SK-N-SH treated with all-trans-retinoic acid at 6 μM for 48 hours (cell line): ENCODE data around the gene SNAPIN.
A peak's percentile ranks its signal among the peaks of the same experiment; 100 is the strongest.

Source experiments
- ATAC-seq: fragments of 200-7000 bp; cut with Tn5 transposase; 3 replicates; pipeline ENCODE4 v1.9.1; 2020; ENCODE audit warnings: mild to moderate bottlenecking, moderate library complexity
- ARNTL ChIP-seq: fragments of 450-650 bp; formaldehyde crosslinking; IDR thresholded peaks from 2 replicates; pipeline ENCODE4 v1.5.0; 2020; ENCODE audit warnings: low read depth, mild to moderate bottlenecking, moderate library complexity, borderline replicate concordance
- BACH2 ChIP-seq: fragments of 250-450 bp; sonication (Bioruptor Pico); IDR thresholded peaks from 2 replicates; pipeline ENCODE4 v1.9.0; 2021; ENCODE audit warnings: mild to moderate bottlenecking, borderline replicate concordance
- CSDC2 ChIP-seq: fragments of 250-450 bp; sonication (Bioruptor Pico); IDR thresholded peaks from 2 replicates; pipeline ENCODE4 v1.5.0; 2020; ENCODE audit warnings: mild to moderate bottlenecking, moderate library complexity
- ESRRG ChIP-seq: fragments of 250-450 bp; sonication (Bioruptor Pico); IDR thresholded peaks from 2 replicates; pipeline ENCODE4 v1.6.1; 2021; ENCODE audit warnings: mild to moderate bottlenecking
- GLIS3 ChIP-seq: fragments of 250-450 bp; sonication (Bioruptor Pico); IDR thresholded peaks from 2 replicates; pipeline ENCODE4 v1.5.0; 2020; ENCODE audit warnings: mild to moderate bottlenecking, moderate library complexity
- ISL1 ChIP-seq: fragments of 250-450 bp; sonication (Bioruptor Pico); IDR thresholded peaks from 2 replicates; pipeline ENCODE4 v2.1.2; 2022; ENCODE audit warnings: mild to moderate bottlenecking, moderate library complexity
- PPARA ChIP-seq: fragments of 250-450 bp; sonication (Bioruptor Pico); IDR thresholded peaks from 2 replicates; pipeline ENCODE4 v1.5.0; 2020; ENCODE audit warnings: mild to moderate bottlenecking, borderline replicate concordance
- TCF4 ChIP-seq: fragments of 250-450 bp; sonication (Bioruptor Pico); IDR thresholded peaks from 2 replicates; pipeline ENCODE4 v1.8.0; 2021; ENCODE audit warnings: mild to moderate bottlenecking, moderate library complexity, borderline replicate concordance
- TOX ChIP-seq: fragments of 250-450 bp; sonication (Bioruptor Pico); IDR thresholded peaks from 2 replicates; pipeline ENCODE4 v1.8.0; 2021; ENCODE audit warnings: mild to moderate bottlenecking, moderate library complexity, borderline replicate concordance
- ZC3H10 ChIP-seq: fragments of 250-450 bp; sonication (Bioruptor Pico); IDR thresholded peaks from 2 replicates; pipeline ENCODE4 v1.5.1; 2021; ENCODE audit warnings: mild to moderate bottlenecking, moderate library complexity
- ZFP3 ChIP-seq: fragments of 250-450 bp; sonication (Bioruptor Pico); IDR thresholded peaks from 2 replicates; pipeline ENCODE4 v1.5.0; 2020; ENCODE audit warnings: mild to moderate bottlenecking, moderate library complexity
- ZFP30 ChIP-seq: fragments of 450-650 bp; formaldehyde crosslinking; IDR thresholded peaks from 2 replicates; pipeline ENCODE4 v1.5.0; 2022; ENCODE audit warnings: mild to moderate bottlenecking, moderate library complexity
- ZNF565 ChIP-seq: fragments of 450-650 bp; formaldehyde crosslinking; conservative IDR thresholded peaks from 2 replicates; pipeline ENCODE4 v1.5.0; 2020; ENCODE audit warnings: low read depth, mild to moderate bottlenecking, moderate library complexity
- ZNF70 ChIP-seq: fragments of 450-650 bp; formaldehyde crosslinking; IDR thresholded peaks from 2 replicates; pipeline ENCODE4 v1.5.0; 2020; ENCODE audit warnings: mild to moderate bottlenecking, moderate library complexity
- TF ChIP-seq, protein P1 (sequence below): fragments of 250-450 bp; sonication (Bioruptor Pico); IDR thresholded peaks from 2 replicates; pipeline ENCODE4 v1.5.0; 2020; ENCODE audit warnings: mild to moderate bottlenecking, moderate library complexity
- TF ChIP-seq, protein P2 (sequence below): fragments of 250-450 bp; sonication (Bioruptor Pico); IDR thresholded peaks from 2 replicates; pipeline ENCODE4 v1.5.1; 2020; ENCODE audit warnings: low read depth, mild to moderate bottlenecking, moderate library complexity
- TF ChIP-seq, protein P3 (sequence below): fragments of 250-450 bp; sonication (Bioruptor Pico); IDR thresholded peaks from 2 replicates; pipeline ENCODE4 v1.8.0; 2020; ENCODE audit warnings: mild to moderate bottlenecking, moderate library complexity, borderline replicate concordance
- TF ChIP-seq, protein P4 (sequence below): fragments of 250-450 bp; sonication (Bioruptor Pico); IDR thresholded peaks from 2 replicates; pipeline ENCODE4 v1.5.1; 2021; ENCODE audit warnings: mild to moderate bottlenecking, moderate library complexity

The SNAPIN gene

DNA sequence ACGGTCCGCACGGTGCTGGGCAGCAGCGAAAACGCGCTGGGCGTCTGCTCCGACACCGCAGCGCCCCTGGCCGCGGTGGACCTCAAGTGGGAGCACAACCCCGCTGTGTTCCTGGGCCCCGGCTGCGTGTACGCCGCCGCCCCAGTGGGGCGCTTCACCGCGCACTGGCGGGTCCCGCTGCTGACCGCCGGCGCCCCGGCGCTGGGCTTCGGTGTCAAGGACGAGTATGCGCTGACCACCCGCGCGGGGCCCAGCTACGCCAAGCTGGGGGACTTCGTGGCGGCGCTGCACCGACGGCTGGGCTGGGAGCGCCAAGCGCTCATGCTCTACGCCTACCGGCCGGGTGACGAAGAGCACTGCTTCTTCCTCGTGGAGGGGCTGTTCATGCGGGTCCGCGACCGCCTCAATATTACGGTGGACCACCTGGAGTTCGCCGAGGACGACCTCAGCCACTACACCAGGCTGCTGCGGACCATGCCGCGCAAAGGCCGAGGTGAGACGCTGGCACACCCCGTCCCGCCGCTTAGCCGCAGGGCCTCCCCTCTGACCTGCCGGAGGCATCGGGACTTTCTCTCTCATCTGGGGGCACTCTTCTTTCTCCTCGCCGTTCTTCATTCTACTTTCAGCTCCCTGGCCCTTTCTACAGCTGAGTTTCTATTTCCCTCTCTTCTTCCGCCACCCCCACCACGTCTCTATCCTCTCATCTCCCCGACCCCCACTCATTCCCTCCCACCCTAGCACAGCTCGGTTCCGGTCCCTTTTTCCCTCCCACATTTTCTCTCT is 21.0 kb downstream of the SNAPIN start:
- peak; percentile 46 for ATAC-seq
- no peak for TF ChIP-seq ZC3H10 (CRISPR knock-in tag)
- TF ChIP-seq ARNTL (CRISPR knock-in tag) = no peak
- no peak for TF ChIP-seq PPARA (CRISPR knock-in tag)
- TF ChIP-seq, protein P1, sequence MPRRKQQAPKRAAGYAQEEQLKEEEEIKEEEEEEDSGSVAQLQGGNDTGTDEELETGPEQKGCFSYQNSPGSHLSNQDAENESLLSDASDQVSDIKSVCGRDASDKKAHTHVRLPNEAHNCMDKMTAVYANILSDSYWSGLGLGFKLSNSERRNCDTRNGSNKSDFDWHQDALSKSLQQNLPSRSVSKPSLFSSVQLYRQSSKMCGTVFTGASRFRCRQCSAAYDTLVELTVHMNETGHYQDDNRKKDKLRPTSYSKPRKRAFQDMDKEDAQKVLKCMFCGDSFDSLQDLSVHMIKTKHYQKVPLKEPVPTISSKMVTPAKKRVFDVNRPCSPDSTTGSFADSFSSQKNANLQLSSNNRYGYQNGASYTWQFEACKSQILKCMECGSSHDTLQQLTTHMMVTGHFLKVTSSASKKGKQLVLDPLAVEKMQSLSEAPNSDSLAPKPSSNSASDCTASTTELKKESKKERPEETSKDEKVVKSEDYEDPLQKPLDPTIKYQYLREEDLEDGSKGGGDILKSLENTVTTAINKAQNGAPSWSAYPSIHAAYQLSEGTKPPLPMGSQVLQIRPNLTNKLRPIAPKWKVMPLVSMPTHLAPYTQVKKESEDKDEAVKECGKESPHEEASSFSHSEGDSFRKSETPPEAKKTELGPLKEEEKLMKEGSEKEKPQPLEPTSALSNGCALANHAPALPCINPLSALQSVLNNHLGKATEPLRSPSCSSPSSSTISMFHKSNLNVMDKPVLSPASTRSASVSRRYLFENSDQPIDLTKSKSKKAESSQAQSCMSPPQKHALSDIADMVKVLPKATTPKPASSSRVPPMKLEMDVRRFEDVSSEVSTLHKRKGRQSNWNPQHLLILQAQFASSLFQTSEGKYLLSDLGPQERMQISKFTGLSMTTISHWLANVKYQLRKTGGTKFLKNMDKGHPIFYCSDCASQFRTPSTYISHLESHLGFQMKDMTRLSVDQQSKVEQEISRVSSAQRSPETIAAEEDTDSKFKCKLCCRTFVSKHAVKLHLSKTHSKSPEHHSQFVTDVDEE = no peak
- no peak for TF ChIP-seq ZNF565 (CRISPR knock-in tag)
- TF ChIP-seq ISL1 (CRISPR knock-in tag) = no peak
- TF ChIP-seq, protein P2, sequence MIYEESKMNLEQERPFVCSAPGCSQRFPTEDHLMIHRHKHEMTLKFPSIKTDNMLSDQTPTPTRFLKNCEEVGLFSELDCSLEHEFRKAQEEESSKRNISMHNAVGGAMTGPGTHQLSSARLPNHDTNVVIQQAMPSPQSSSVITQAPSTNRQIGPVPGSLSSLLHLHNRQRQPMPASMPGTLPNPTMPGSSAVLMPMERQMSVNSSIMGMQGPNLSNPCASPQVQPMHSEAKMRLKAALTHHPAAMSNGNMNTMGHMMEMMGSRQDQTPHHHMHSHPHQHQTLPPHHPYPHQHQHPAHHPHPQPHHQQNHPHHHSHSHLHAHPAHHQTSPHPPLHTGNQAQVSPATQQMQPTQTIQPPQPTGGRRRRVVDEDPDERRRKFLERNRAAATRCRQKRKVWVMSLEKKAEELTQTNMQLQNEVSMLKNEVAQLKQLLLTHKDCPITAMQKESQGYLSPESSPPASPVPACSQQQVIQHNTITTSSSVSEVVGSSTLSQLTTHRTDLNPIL (CRISPR knock-in tag) = no peak
- no peak for TF ChIP-seq ZNF70 (CRISPR knock-in tag)
- TF ChIP-seq TCF4 (CRISPR knock-in tag) = no peak
- no peak for TF ChIP-seq ESRRG (CRISPR knock-in tag)
- TF ChIP-seq BACH2 (CRISPR knock-in tag) = no peak
- TF ChIP-seq GLIS3 = no peak
- TF ChIP-seq, protein P3, sequence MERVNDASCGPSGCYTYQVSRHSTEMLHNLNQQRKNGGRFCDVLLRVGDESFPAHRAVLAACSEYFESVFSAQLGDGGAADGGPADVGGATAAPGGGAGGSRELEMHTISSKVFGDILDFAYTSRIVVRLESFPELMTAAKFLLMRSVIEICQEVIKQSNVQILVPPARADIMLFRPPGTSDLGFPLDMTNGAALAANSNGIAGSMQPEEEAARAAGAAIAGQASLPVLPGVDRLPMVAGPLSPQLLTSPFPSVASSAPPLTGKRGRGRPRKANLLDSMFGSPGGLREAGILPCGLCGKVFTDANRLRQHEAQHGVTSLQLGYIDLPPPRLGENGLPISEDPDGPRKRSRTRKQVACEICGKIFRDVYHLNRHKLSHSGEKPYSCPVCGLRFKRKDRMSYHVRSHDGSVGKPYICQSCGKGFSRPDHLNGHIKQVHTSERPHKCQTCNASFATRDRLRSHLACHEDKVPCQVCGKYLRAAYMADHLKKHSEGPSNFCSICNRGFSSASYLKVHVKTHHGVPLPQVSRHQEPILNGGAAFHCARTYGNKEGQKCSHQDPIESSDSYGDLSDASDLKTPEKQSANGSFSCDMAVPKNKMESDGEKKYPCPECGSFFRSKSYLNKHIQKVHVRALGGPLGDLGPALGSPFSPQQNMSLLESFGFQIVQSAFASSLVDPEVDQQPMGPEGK (CRISPR knock-in tag) = no peak
- no peak for TF ChIP-seq ZFP30 (CRISPR knock-in tag)
- no peak for TF ChIP-seq TOX

DNA sequence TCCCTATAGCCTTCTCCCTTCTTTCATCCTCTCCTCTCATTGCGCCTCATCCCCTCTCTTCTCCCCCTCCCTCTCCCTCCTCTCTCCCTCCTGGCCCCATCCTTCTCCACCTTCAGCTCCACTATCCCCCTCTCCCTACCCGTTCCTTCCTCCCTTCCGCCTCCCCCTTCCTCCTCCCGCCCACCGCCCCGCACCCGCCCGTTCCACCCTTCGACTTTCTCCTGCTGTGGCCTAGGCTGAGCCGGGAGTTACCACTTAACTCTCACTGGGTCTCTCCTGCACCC is 21.6 kb downstream of the SNAPIN start:
- no peak for TF ChIP-seq TCF4 (CRISPR knock-in tag)
- no peak for TF ChIP-seq ZNF565 (CRISPR knock-in tag)
- TF ChIP-seq ZFP3 (CRISPR knock-in tag) = no peak
- no peak for TF ChIP-seq GLIS3
- TF ChIP-seq, protein P4, sequence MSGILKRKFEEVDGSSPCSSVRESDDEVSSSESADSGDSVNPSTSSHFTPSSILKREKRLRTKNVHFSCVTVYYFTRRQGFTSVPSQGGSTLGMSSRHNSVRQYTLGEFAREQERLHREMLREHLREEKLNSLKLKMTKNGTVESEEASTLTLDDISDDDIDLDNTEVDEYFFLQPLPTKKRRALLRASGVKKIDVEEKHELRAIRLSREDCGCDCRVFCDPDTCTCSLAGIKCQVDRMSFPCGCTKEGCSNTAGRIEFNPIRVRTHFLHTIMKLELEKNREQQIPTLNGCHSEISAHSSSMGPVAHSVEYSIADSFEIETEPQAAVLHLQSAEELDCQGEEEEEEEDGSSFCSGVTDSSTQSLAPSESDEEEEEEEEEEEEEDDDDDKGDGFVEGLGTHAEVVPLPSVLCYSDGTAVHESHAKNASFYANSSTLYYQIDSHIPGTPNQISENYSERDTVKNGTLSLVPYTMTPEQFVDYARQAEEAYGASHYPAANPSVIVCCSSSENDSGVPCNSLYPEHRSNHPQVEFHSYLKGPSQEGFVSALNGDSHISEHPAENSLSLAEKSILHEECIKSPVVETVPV (CRISPR knock-in tag) = no peak
- TF ChIP-seq ISL1 (CRISPR knock-in tag) = no peak
- ATAC-seq = no peak

DNA sequence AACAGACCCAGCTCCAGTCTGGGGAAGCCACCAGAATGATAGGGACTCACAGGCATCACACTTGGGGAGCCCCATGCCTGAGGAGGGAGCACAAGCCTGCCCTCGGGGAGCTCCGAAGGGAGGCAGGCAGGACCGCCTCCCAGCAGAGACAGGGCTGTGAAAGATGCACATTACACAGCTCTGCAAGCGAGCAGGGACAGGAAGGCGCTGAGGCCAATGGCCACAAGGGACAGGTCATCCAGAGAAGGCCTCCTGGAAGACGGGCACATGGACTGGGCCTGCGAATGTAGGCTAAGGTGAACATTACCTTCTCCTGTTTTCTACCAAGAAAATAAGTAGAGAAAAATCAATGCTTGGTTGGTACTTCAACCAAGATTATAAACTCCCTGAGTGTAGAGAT is 24.2 kb downstream of the SNAPIN start:
- no peak for ATAC-seq
- no peak for TF ChIP-seq TCF4 (CRISPR knock-in tag)
- no peak for TF ChIP-seq ZC3H10 (CRISPR knock-in tag)

DNA sequence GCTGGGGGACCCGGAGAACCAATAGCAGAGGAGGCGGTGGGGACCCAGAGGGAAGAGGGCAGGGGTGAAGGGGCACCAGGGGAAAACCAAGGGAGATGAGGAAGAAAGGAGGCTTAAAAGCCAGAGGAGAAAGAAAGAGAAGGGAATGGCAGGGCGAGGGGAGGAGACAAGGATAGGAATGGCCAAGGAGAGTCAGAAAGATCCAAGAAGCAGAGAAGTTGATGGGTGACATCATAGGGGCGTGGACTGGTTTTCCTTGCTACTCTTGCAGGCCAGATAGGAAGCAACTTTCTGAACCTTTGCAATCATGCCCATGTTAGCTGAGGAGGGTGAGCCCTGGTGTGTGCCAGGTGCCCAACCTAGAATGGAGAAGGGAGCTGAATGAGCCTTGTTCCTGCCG is 25.4 kb downstream of the SNAPIN start:
- TF ChIP-seq PPARA (CRISPR knock-in tag) (no peak), TCF4 (CRISPR knock-in tag) (no peak), ZNF70 (CRISPR knock-in tag) (no peak), CSDC2 (CRISPR knock-in tag) (no peak)
- TF ChIP-seq, protein P3 (CRISPR knock-in tag) = no peak
- TF ChIP-seq, protein P2 (CRISPR knock-in tag) = no peak
- ATAC-seq = peak; percentile 51
